Suppressor macrophage treated with lipopolysaccharide for 4 hours (primary cell): ENCODE measurements around the gene WDR4.
"Not testable (repeated sequence)": the region's sequence is repeated elsewhere in the genome, so short reads cannot be mapped to it uniquely, and the experiment has no call there.

Source experiments
- DNase-seq: peaks from one replicate; pipeline ENCODE4 v3.0.0-alpha.2; 2020

Gene WDR4

GRCh38 chr21:42837421-42838211, 41.7 kb downstream of the WDR4 start:
- DNase-seq, result no peak

GRCh38 chr21:42836767-42837301, 42.5 kb downstream of the WDR4 start:
- DNase-seq, result no peak

- no peak for DNase-seq
Observed at GRCh38 chr21:42836402-42836666, 43.0 kb downstream of the WDR4 start.

GRCh38 chr21:42835611-42836401, 43.5 kb downstream of the WDR4 start:
- DNase-seq, result no peak

GRCh38 chr21:42835211-42835610, 44.1 kb downstream of the WDR4 start:
- DNase-seq, result no peak

GRCh38 chr21:42834726-42835191, 44.6 kb downstream of the WDR4 start:
- DNase-seq, result no peak

GRCh38 chr21:42833859-42834725, 45.2 kb downstream of the WDR4 start:
- DNase-seq, result no peak

- no peak for DNase-seq
Observed at GRCh38 chr21:42833439-42833815, 45.9 kb downstream of the WDR4 start.

GRCh38 chr21:42832321-42832630, 47.1 kb downstream of the WDR4 start:
- not testable (repeated sequence) for DNase-seq

- no peak for DNase-seq
Observed at GRCh38 chr21:42830456-42831455, 48.6 kb downstream of the WDR4 start.

- DNase-seq, result no peak
Observed at GRCh38 chr21:42829954-42830353, 49.4 kb downstream of the WDR4 start.

- DNase-seq, result no peak
Observed at GRCh38 chr21:42829417-42829816, 49.9 kb downstream of the WDR4 start.

- DNase-seq, result no peak
Observed at GRCh38 chr21:42827588-42827987, 51.8 kb downstream of the WDR4 start.

GRCh38 chr21:42820616-42821465, 58.5 kb downstream of the WDR4 start:
- DNase-seq, result no peak

GRCh38 chr21:42819861-42820615, 59.3 kb downstream of the WDR4 start:
- DNase-seq, result no peak

GRCh38 chr21:42818328-42818749, 61.0 kb downstream of the WDR4 start:
- peak; percentile 60 for DNase-seq

GRCh38 chr21:42815217-42815616, 64.1 kb downstream of the WDR4 start:
- no peak for DNase-seq

- DNase-seq, result not testable (repeated sequence)
Observed at GRCh38 chr21:42812528-42813241, 66.7 kb downstream of the WDR4 start.

GRCh38 chr21:42811960-42812359, 67.4 kb downstream of the WDR4 start:
- DNase-seq, result no peak
